Neural cell (in vitro differentiated cells): ENCODE measurements around the gene UBXN1.

ENCODE experiments used
- MXI1 ChIP-seq: fragments of 450-650 bp; conservative IDR thresholded peaks from 2 replicates; pipeline ENCODE4 v1.6.1; 2014; ENCODE audit warnings: antibody characterized with exemption, mild to moderate bottlenecking; ENCODE audit not compliant: poor library complexity, severe bottlenecking
- POLR2AphosphoS5 ChIP-seq: IDR thresholded peaks from 2 replicates; pipeline ENCODE4 v1.6.1; 2012
- REST ChIP-seq: IDR thresholded peaks from 2 replicates; pipeline ENCODE4 v1.6.1; 2012; ENCODE audit warnings: borderline replicate concordance
- TF ChIP-seq, protein P1 (sequence below): fragments of 450-650 bp; IDR thresholded peaks from 2 replicates; pipeline ENCODE4 v1.5.1; 2014; ENCODE audit warnings: antibody characterized with exemption, mild to moderate bottlenecking, moderate library complexity; ENCODE audit not compliant: poor library complexity, severe bottlenecking

DNA sequence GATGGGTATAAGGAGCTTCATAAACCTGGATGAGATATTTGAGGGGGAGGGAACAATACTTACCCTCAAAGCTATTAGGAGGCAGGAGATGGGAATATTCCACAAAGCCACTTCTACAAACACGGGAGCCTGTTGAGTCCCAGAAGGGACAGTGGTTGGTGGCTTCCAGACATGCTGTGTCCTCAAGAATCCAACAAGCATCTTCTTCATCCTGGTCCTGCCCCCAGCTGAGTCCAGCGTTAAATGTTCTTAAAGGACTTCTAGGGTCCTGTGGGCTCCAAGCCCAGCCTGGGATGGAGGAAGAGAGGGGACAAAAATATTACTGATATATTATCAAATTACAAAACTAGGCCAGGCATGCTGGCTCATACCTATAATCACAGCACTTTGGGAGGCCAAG, 11.4 kb downstream of the UBXN1 start:
- TF ChIP-seq POLR2AphosphoS5: no peak
- TF ChIP-seq, protein P1, sequence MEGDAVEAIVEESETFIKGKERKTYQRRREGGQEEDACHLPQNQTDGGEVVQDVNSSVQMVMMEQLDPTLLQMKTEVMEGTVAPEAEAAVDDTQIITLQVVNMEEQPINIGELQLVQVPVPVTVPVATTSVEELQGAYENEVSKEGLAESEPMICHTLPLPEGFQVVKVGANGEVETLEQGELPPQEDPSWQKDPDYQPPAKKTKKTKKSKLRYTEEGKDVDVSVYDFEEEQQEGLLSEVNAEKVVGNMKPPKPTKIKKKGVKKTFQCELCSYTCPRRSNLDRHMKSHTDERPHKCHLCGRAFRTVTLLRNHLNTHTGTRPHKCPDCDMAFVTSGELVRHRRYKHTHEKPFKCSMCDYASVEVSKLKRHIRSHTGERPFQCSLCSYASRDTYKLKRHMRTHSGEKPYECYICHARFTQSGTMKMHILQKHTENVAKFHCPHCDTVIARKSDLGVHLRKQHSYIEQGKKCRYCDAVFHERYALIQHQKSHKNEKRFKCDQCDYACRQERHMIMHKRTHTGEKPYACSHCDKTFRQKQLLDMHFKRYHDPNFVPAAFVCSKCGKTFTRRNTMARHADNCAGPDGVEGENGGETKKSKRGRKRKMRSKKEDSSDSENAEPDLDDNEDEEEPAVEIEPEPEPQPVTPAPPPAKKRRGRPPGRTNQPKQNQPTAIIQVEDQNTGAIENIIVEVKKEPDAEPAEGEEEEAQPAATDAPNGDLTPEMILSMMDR: no peak
- no peak for TF ChIP-seq MXI1
- TF ChIP-seq REST: no peak
